Peyer's patch (tissue), 4 donors: ENCODE measurements around the gene TCF20. TPM values are rescaled to one million over a fixed set of nuclear protein-coding genes. Genes with fewer than 3 reads are reported as not detected.

ENCODE experiments used
- DNase-seq, 3 donors: peaks; one replicate each; pipeline ENCODE4 v3.0.0-alpha.2; 2017 to 2019
- H3K27ac ChIP-seq, 4 donors: fragments of 200-600 bp; sonication (generic); one replicate each; pipeline ENCODE4 v1.5.1; 2016 to 2019
- H3K27me3 ChIP-seq, 2 donors: fragments of 200-600 bp; sonication (generic); one replicate each; pipeline ENCODE4 v1.5.1; 2019
- H3K36me3 ChIP-seq, 3 donors: fragments of 200-600 bp; sonication (generic); one replicate each; pipeline ENCODE4 v1.5.1; 2016 to 2019
- H3K4me1 ChIP-seq, 4 donors: fragments of 200-600 bp; sonication (generic); one replicate each; pipeline ENCODE4 v1.5.1; 2016 to 2019
- H3K4me3 ChIP-seq, 4 donors: fragments of 200-600 bp; sonication (generic); 1 replicate in 3 of 4; 2 replicates in 1 of 4; pipeline ENCODE4 v1.5.1; 2016 to 2019; ENCODE audit warnings: mild to moderate bottlenecking in 1 of 4
- H3K9me3 ChIP-seq, 4 donors: fragments of 200-600 bp; sonication (generic); one replicate each; pipeline ENCODE4 v1.5.1; 2016 to 2019; ENCODE audit warnings: mild to moderate bottlenecking in 1 of 4
- POLR2A ChIP-seq, 2 donors: fragments of 450-650 bp; IDR thresholded peaks; one replicate each; pipeline ENCODE4 v1.5.1; 2017; ENCODE audit warnings: antibody characterized with exemption in 2 of 2, mild to moderate bottlenecking in 2 of 2, moderate library complexity in 2 of 2
- total RNA-seq, 4 donors: library from RNA; depleted of rRNA; stranded (reverse); fragments of >200 nt; gene quantifications; one replicate each; pipeline ENCODE4 v1.1.0, GENCODE V29; 2016
- TF ChIP-seq, protein P1 (sequence below), 6 experiments: fragments of 450-650 bp in 4 of 6; fragments of 200-600 bp in 2 of 6; sonication (generic) in 1 of 6; IDR thresholded peaks; one replicate each; pipeline ENCODE4 v1.5.1; 2017 to 2019; ENCODE audit warnings: antibody characterized with exemption in 6 of 6, mild to moderate bottlenecking in 3 of 6, moderate library complexity in 1 of 6

TCF20 gene
- total RNA-seq, 4 donors from 2014 or later = 43.8 to 75.1 (median 59.5) TPM

DNA sequence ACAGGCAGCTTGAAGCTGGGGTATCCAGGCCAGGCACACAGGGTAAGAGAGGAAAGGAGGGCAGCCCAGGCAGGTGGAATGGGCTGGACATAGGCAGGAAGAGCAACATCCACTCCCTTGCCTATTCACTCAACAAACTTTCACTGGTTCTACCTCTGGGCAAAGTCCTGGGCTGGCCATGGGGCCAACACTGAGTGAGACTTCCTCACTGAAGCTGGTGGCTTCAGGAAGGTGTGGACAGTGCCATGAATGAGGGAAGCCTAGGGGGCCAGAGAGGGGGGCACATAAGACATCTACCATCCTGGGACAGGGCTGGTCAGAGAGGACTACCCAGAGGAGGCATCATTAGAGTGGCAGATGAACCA, 44.9 kb upstream of the TCF20 start:
- Histone ChIP-seq H3K9me3 (no peaks in the 10 kb centered on the region), H3K36me3 (no peaks in the 10 kb centered on the region), H3K4me1 (peaks cover 0 to 41% (median 4%) of the 10 kb centered on the region in 4 donors), H3K27ac (peak overlapping the region in 3 of 4 donors; percentile 54 to 85 (median 71)), H3K27me3 (no peaks in the 10 kb centered on the region), H3K4me3 (peak overlapping the region in 1 of 4 donors; percentile 11)
- DNase-seq = peak in 2 of 3 donors; percentile 69 to 79
- TF ChIP-seq, protein P1, sequence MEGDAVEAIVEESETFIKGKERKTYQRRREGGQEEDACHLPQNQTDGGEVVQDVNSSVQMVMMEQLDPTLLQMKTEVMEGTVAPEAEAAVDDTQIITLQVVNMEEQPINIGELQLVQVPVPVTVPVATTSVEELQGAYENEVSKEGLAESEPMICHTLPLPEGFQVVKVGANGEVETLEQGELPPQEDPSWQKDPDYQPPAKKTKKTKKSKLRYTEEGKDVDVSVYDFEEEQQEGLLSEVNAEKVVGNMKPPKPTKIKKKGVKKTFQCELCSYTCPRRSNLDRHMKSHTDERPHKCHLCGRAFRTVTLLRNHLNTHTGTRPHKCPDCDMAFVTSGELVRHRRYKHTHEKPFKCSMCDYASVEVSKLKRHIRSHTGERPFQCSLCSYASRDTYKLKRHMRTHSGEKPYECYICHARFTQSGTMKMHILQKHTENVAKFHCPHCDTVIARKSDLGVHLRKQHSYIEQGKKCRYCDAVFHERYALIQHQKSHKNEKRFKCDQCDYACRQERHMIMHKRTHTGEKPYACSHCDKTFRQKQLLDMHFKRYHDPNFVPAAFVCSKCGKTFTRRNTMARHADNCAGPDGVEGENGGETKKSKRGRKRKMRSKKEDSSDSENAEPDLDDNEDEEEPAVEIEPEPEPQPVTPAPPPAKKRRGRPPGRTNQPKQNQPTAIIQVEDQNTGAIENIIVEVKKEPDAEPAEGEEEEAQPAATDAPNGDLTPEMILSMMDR (IDR thresholded peaks at IDR 0.05) = no peak
- TF ChIP-seq POLR2A (IDR thresholded peaks at IDR 0.05) = peak in 1 of 2 donors; percentile 22

DNA sequence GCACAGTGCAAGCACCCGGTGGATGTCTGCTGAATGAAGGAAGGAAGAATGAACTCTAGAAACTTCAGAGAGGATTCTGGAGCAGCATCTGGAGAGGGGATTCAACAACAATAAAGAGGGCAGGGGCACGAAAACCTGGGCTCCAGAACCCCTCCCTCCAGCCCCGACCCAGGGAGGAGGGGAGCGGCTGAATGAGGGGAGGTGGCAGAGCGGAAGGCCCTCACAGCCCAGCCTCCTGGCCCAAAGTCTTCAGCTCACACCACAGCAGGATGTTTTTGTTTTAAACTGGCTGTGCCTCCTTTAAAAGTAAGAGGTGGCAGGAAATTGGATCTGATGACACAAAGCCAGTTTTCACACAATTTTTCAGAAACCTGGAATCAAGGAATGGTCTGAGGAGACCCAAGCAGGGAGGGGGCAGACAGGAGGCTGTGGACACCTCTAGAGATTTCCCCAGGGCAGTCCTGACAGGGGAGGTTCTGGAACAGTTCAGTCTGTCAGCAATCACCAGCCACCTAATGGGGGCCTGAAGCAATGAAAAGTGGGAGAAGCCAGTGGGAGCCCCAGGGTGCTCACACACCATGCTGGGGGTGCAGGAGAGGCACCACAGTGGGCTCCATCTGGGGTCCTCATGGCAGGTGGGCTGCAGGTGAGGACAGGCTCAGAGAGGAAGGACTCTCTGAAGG, 44.4 kb upstream of the TCF20 start:
- H3K27ac ChIP-seq = peak overlapping the region; percentile 25 to 85 (median 62)
- H3K4me3 ChIP-seq = peak overlapping the region in 1 of 4 donors; percentile 11
- no peaks in the 10 kb centered on the region for H3K27me3 ChIP-seq
- H3K9me3 ChIP-seq = no peaks in the 10 kb centered on the region
- TF ChIP-seq POLR2A (IDR thresholded peaks at IDR 0.05) = no peak
- TF ChIP-seq, protein P1 (IDR thresholded peaks at IDR 0.05) = no peak
- H3K36me3 ChIP-seq = no peaks in the 10 kb centered on the region
- no peak for DNase-seq
- peaks cover 0 to 41% (median 4%) of the 10 kb centered on the region in 4 donors for H3K4me1 ChIP-seq

DNA sequence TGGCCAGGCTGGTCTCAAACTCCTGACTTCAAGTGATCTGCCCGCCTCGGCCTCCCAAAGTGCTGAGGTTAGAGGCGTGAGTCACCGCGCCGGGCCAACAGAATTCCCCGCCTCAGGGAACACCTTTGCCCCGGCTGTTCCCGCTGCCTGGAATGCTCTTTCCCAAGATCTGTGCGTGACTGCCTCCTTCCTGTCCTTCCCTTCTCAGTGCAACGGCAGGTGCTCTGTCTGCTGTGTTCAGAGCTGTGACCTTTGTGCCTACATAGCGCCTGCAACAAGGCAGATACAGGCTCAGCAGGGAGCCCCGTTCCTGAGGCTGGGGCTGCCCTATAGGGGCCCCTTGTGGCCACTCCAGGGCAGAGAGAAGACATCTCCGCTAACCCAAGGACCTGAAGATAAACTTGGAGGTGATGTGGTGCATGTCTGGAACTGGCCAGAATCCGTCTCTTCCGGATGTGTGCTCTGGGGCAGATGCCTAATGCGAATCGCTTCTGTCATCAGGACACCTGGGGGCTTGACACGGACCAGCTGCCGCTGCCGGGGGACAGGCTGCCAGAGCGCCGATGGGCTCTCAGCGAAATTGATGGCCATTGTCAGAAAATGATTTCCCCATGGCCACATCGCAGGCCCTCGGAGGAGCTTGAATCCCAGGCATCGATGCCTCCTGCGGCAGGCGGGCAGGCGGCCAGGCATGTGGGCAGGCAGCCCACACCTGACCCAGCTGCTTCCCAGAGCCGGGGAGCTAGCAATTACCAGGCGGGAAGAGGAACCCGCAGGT, 43.5 kb upstream of the TCF20 start:
- DNase-seq = peak; percentile 22 to 92 (median 90)
- no peaks in the 10 kb centered on the region for H3K9me3 ChIP-seq
- peak overlapping the region; percentile 25 to 85 (median 62) for H3K27ac ChIP-seq
- H3K4me3 ChIP-seq = no peak overlapping the region
- TF ChIP-seq, protein P1 (IDR thresholded peaks at IDR 0.05) = peak in 4 of 6 experiments; percentile 44 to 91 (median 82)
- TF ChIP-seq POLR2A (IDR thresholded peaks at IDR 0.05) = peak in 1 of 2 donors; percentile 18
- H3K27me3 ChIP-seq = no peaks in the 10 kb centered on the region
- H3K36me3 ChIP-seq = no peaks in the 10 kb centered on the region
- H3K4me1 ChIP-seq = peaks cover 0 to 41% (median 4%) of the 10 kb centered on the region in 4 donors

DNA sequence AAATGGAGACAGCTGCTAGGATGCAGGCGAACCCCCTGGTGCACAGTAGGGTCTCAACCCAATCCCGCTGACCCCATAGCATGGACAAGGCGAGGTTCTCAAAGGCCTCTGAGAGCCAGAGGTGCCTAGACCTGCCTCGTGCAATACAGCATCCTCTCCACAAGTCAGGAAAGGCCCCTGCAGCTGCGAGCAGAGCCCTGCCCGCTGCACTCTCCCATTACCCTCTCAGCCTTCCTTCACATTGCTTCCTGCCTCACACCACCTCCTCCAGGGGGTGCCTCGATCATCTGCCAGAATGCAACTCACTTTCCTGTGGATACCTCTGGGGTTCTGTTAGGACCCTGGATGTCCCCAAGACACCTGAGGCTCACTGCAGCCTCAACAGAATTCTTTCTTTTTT, 42.8 kb upstream of the TCF20 start:
- DNase-seq = no peak
- H3K9me3 ChIP-seq = no peaks in the 10 kb centered on the region
- peaks cover 0 to 41% (median 4%) of the 10 kb centered on the region in 4 donors for H3K4me1 ChIP-seq
- no peak for TF ChIP-seq POLR2A (IDR thresholded peaks at IDR 0.05)
- no peaks in the 10 kb centered on the region for H3K36me3 ChIP-seq
- H3K27ac ChIP-seq = peak overlapping the region in 3 of 4 donors; percentile 54 to 85 (median 71)
- H3K4me3 ChIP-seq = no peak overlapping the region
- no peaks in the 10 kb centered on the region for H3K27me3 ChIP-seq

DNA sequence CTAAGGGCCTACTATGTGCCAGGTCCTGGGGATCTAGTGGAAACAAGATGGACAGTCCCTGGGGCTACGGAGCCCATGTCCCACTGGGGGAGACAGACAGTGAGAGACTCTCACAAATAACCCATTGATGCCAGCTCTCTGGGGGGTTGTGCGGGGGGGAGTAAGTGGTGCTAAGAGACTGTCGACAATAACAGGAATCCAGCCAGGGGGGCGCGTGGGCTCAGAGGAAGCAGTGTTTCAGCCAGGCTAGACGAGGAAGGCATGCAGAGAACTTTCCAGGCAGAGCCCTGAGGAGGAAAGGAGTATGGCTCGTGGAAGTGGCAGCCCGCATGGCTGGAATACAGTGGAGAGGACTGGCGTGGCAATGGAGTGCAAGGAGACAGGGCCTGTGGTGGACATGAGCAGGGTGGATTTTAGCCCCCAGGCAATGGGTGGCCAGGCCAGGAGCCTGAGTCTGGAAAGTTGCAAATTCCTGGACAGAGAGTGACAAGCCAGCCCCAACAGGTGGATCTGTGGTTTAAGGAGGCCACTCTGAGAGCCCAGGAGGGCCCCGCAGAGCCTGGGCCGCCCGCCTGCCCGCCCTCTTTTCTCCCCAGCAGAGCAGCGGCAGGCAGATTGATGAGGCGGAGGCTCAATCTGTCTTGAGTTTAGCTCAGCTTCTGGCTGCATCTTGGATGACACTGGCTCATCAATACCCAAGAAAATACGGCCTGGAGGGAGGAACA, 40.0 kb upstream of the TCF20 start:
- H3K36me3 ChIP-seq = no peaks in the 10 kb centered on the region
- H3K27me3 ChIP-seq = no peaks in the 10 kb centered on the region
- no peaks in the 10 kb centered on the region for H3K9me3 ChIP-seq
- no peak for DNase-seq
- peaks cover 0 to 18% (median 0%) of the 10 kb centered on the region in 4 donors for H3K4me1 ChIP-seq
- H3K27ac ChIP-seq = no peak overlapping the region
- TF ChIP-seq, protein P1 (IDR thresholded peaks at IDR 0.05) = no peak
- TF ChIP-seq POLR2A (IDR thresholded peaks at IDR 0.05) = no peak
- no peak overlapping the region for H3K4me3 ChIP-seq
